A549 (cell line): Measurements from ENCODE around the gene MAP2K6. TPM values are rescaled to one million over a fixed set of nuclear protein-coding genes. Genes with fewer than 3 reads are reported as not detected.

Source experiments
- ATAC-seq, 2 experiments: fragments of 200-7000 bp in 1 of 2; fragments of >200 bp in 1 of 2; cut with Nextera tagmentation in 1 of 2; cut with Tn5 transposase in 1 of 2; 3 replicates each; pipeline versions ENCODE4 v1.8.0 to v1.9.1; 2018 to 2020; ENCODE audit warnings: mild to moderate bottlenecking in 1 of 2, moderate library complexity in 1 of 2
- CTCF ChIA-PET: fragments of 300-600 bp; sonication (Branson Sonifier 250); formaldehyde crosslinking; extraction: SDS; loops from one replicate; lab custom pipeline; 2021; ENCODE audit warnings: antibody characterized with exemption, inconsistent platforms; lab: Yijun Ruan, JAX
- POLR2A ChIA-PET: fragments of 350-600 bp; formaldehyde crosslinking; extraction: SDS; loops from one replicate; lab custom pipeline; 2021; ENCODE audit warnings: antibody characterized with exemption, inconsistent platforms; lab: Yijun Ruan, JAX
- DNase-seq, 2 experiments: peaks; one replicate each; pipeline versions ENCODE4 v3.0.0 to v3.0.0-alpha.2; 2011 to 2016; ENCODE audit warnings: low read depth in 1 of 2, low spot score in 1 of 2
- FAIRE-seq: peaks from 2 replicates; lab custom pipeline; 2011; peaks lifted over from hg19 to GRCh38; lab: Jason Lieb, UNC
- H3K27ac ChIP-seq, 2 experiments: fragments of >200 bp; sonication (Bioruptor Twin); formaldehyde crosslinking; 3 replicates each; pipeline ENCODE4 v1.5.1; 2016 to 2017
- H3K4me1 ChIP-seq: fragments of >200 bp; sonication (Bioruptor Twin); formaldehyde crosslinking; 3 replicates; pipeline ENCODE4 v1.6.1; 2016
- H3K4me2 ChIP-seq: fragments of >200 bp; sonication (Bioruptor Twin); formaldehyde crosslinking; 3 replicates; pipeline ENCODE4 v1.6.1; 2016
- H3K4me3 ChIP-seq: fragments of >200 bp; sonication (Bioruptor Twin); formaldehyde crosslinking; 3 replicates; pipeline ENCODE4 v1.5.1; 2016
- H3K9me3 ChIP-seq: fragments of >200 bp; sonication (Bioruptor Twin); formaldehyde crosslinking; 3 replicates; pipeline ENCODE4 v1.6.1; 2016
- ATOH8 ChIP-seq: fragments of 250-450 bp; sonication (Bioruptor Pico); IDR thresholded peaks from 2 replicates; pipeline ENCODE4 v1.5.0; 2020; ENCODE audit warnings: low read depth, mild to moderate bottlenecking, moderate library complexity
- BCL3 ChIP-seq: fragments of >200 bp; sonication (Bioruptor Twin); formaldehyde crosslinking; IDR thresholded peaks from 3 replicates; pipeline ENCODE4 v1.6.1; 2016
- CBX2 ChIP-seq: fragments of 200-600 bp; sonication (generic); IDR thresholded peaks from 2 replicates; pipeline ENCODE4 v1.6.1; 2016; ENCODE audit warnings: low read depth, mild to moderate bottlenecking, borderline replicate concordance
- EHF ChIP-seq: fragments of 250-450 bp; sonication (Bioruptor Pico); IDR thresholded peaks from 2 replicates; pipeline ENCODE4 v1.5.0; 2020; ENCODE audit warnings: mild to moderate bottlenecking
- EP300 ChIP-seq, 2 experiments: fragments of >200 bp; sonication (Bioruptor Twin); formaldehyde crosslinking; IDR thresholded peaks; 2 replicates in 1 of 2; 3 replicates in 1 of 2; pipeline ENCODE4 v1.6.1; 2016 to 2017
- FOSB ChIP-seq: fragments of 250-450 bp; sonication (Bioruptor Pico); IDR thresholded peaks from 2 replicates; pipeline ENCODE4 v1.5.0; 2020; ENCODE audit warnings: mild to moderate bottlenecking, moderate library complexity
- HMGXB4 ChIP-seq: fragments of 250-450 bp; sonication (Bioruptor Pico); IDR thresholded peaks from 2 replicates; pipeline ENCODE4 v1.5.0; 2021; ENCODE audit warnings: mild to moderate bottlenecking, moderate library complexity, borderline replicate concordance
- HOXA7 ChIP-seq: fragments of 250-450 bp; sonication (Bioruptor Pico); IDR thresholded peaks from 2 replicates; pipeline ENCODE4 v1.5.0; 2020; ENCODE audit warnings: mild to moderate bottlenecking, moderate library complexity
- JUNB ChIP-seq: fragments of >200 bp; sonication (Bioruptor Twin); formaldehyde crosslinking; IDR thresholded peaks from 2 replicates; pipeline ENCODE4 v1.6.1; 2016
- KDM5A ChIP-seq: fragments of 200-600 bp; sonication (generic); IDR thresholded peaks from 2 replicates; pipeline ENCODE4 v1.6.1; 2016; ENCODE audit warnings: antibody characterized with exemption, mild to moderate bottlenecking
- MYC ChIP-seq: IDR thresholded peaks from 2 replicates; pipeline ENCODE4 v1.6.1; 2012; ENCODE audit warnings: mild to moderate bottlenecking, inconsistent platforms, low read length, improper control_type of control experiment, borderline replicate concordance
- NPAS2 ChIP-seq: fragments of 250-450 bp; sonication (Bioruptor Pico); IDR thresholded peaks from 2 replicates; pipeline ENCODE4 v1.8.0; 2022; ENCODE audit warnings: mild to moderate bottlenecking, moderate library complexity, borderline replicate concordance
- NR3C1 ChIP-seq: fragments of >200 bp; sonication (Bioruptor Twin); formaldehyde crosslinking; IDR thresholded peaks from 3 replicates; pipeline ENCODE4 v1.6.1; 2017
- PBX3 ChIP-seq: IDR thresholded peaks from 2 replicates; pipeline ENCODE4 v1.6.1; 2012
- PHF8 ChIP-seq: fragments of 200-600 bp; sonication (generic); IDR thresholded peaks from 2 replicates; pipeline ENCODE4 v1.6.1; 2016; ENCODE audit warnings: low read depth, mild to moderate bottlenecking, antibody characterized with exemption, moderate library complexity, borderline replicate concordance
- POLR2AphosphoS2 ChIP-seq: conservative IDR thresholded peaks from 2 replicates; pipeline ENCODE4 v1.6.1; 2012; ENCODE audit warnings: low read length, improper control_type of control experiment, inconsistent platforms
- RARB ChIP-seq: fragments of 250-450 bp; sonication (Bioruptor Pico); IDR thresholded peaks from 2 replicates; pipeline ENCODE4 v1.8.0; 2021; ENCODE audit warnings: mild to moderate bottlenecking, moderate library complexity
- RCOR1 ChIP-seq: fragments of 150-350 bp; IDR thresholded peaks from 2 replicates; pipeline ENCODE4 v1.6.1; 2014; ENCODE audit warnings: antibody characterized with exemption, low read length, low read depth
- ZC3H11A ChIP-seq: fragments of 450-650 bp; IDR thresholded peaks from 2 replicates; pipeline ENCODE4 v1.6.1; 2014; ENCODE audit warnings: antibody characterized with exemption, mild to moderate bottlenecking
- ZFP36 ChIP-seq: fragments of 450-650 bp; IDR thresholded peaks from 2 replicates; pipeline ENCODE4 v1.6.1; 2014; ENCODE audit warnings: borderline replicate concordance; ENCODE audit not compliant: partially characterized antibody
- ZSCAN20 ChIP-seq: fragments of 250-450 bp; sonication (Bioruptor Pico); IDR thresholded peaks from 2 replicates; pipeline ENCODE4 v1.8.0; 2022; ENCODE audit warnings: mild to moderate bottlenecking, moderate library complexity
- WGBS: methylation state at CpG from one replicate; pipeline ENCODE4 v1.1.6; 2017; ENCODE audit errors: missing lambda C conversion rate; 5-methylcytosine and 5-hydroxymethylcytosine counted together
- polyA plus RNA-seq, 4 experiments: library from polyadenylated mRNA; depleted of rRNA in 3 of 4; stranded (reverse); fragments of >200 nt; fragmentation: RNase III in 1 of 4; extraction: RNeasy Plus Mini Kit Qiagen cat#74134 plus additional on column Dnase treatment in 1 of 4; gene quantifications; 2 replicates in 3 of 4; 3 replicates in 1 of 4; pipeline ENCODE4 v1.2.3, GENCODE V29; 2011 to 2017

MAP2K6 gene
- polyA plus RNA-seq, 2 of the 4 experiments (the other 2 are of a cell fraction), result 20.2 to 20.7 TPM

GRCh38 chr17:69539274-69539673, 124.8 kb downstream of the MAP2K6 start:
- Histone ChIP-seq H3K4me3 (no peak overlapping the region), H3K27ac (peak overlapping the region; percentile 16 to 56; a peak in 4 of 6 replicates), H3K9me3 (no peaks in the 10 kb centered on the region), H3K4me1 (peaks cover 14% of the 10 kb centered on the region; the same call in 2 of the 3 replicates), H3K4me2 (peak overlapping the region; percentile 38)
- ATAC-seq (no peak), DNase-seq (no peak), FAIRE-seq (no peak)
- CTCF ChIA-PET, result interaction anchor here (1.0 to 12.4 kb wide), 5 partner anchors 11 to 1013 kb away, joined by 3 to 118 read pairs (median 6); no protein-coding TSS in a partner anchor
- TF ChIP-seq HMGXB4 (CRISPR knock-in tag) (no peak), HOXA7 (CRISPR knock-in tag) (no peak), EHF (CRISPR knock-in tag) (no peak), RARB (CRISPR knock-in tag) (no peak), ATOH8 (CRISPR knock-in tag) (no peak), MYC (no peak), NPAS2 (CRISPR knock-in tag) (no peak), PHF8 (no peak)
- POLR2A ChIA-PET, result interaction anchor here (1.7 kb wide), 1 partner anchor 212 kb away, joined by 5 read pairs; the partner anchor contains the start of gene ABCA5
- WGBS, result 62% methylated on average over 2 of the region's 2 CpGs

- TF ChIP-seq POLR2AphosphoS2, result no peak
- 0 out of 2 replicates have a peak, but pooled peaks have one; percentile 22 for TF ChIP-seq JUNB
- WGBS, result 18% methylated on average over 4 of the region's 4 CpGs
- Histone ChIP-seq H3K4me1 (peaks cover 14% of the 10 kb centered on the region; the same call in 2 of the 3 replicates), H3K4me2 (peak overlapping the region; percentile 38), H3K9me3 (no peaks in the 10 kb centered on the region), H3K27ac (peak overlapping the region; percentile 16 to 56; a peak in 4 of 6 replicates), H3K4me3 (no peak overlapping the region)
- CTCF ChIA-PET, result interaction anchor here (0.6 to 12.4 kb wide), 9 partner anchors 10 to 1012 kb away, joined by 3 to 118 read pairs (median 5); no protein-coding TSS in a partner anchor
- DNase-seq (peak in 1 of 2 experiments; percentile 31), FAIRE-seq (no peak), ATAC-seq (peak; percentile 75 to 85)
- POLR2A ChIA-PET, result interaction anchor here (0.6 to 1.7 kb wide), 2 partner anchors 213 to 976 kb away, joined by 4 to 5 read pairs; partner anchors contain the start of gene ABCA5
These were observed 125.4 kb downstream of the MAP2K6 start for GRCh38 chr17:69539781-69540319.

- Histone ChIP-seq H3K9me3 (no peaks in the 10 kb centered on the region), H3K4me3 (no peak overlapping the region), H3K27ac (peak overlapping the region in 1 of 2 experiments; percentile 56; a peak in 4 of 6 replicates), H3K4me1 (peaks cover 14% of the 10 kb centered on the region; the same call in 2 of the 3 replicates), H3K4me2 (peak overlapping the region; percentile 38)
- ChIA-PET POLR2A (interaction anchor here (0.6 to 1.7 kb wide), 2 partner anchors 214 to 976 kb away, joined by 4 to 5 read pairs; partner anchors contain the start of gene ABCA5), CTCF (interaction anchor here (0.6 to 12.4 kb wide), 9 partner anchors 10 to 1012 kb away, joined by 3 to 118 read pairs (median 5); no protein-coding TSS in a partner anchor)
- no peak for DNase-seq
- WGBS, result 64% methylated on average over 2 of the region's 2 CpGs
- no peak for ATAC-seq
- FAIRE-seq, result no peak
- TF ChIP-seq EHF (CRISPR knock-in tag) (no peak), NR3C1 (no peak), ZC3H11A (no peak), PBX3 (no peak), EP300 (IDR thresholded peaks at IDR 0.05) (no peak), BCL3 (no peak), KDM5A (no peak), RARB (CRISPR knock-in tag) (no peak), CBX2 (no peak), FOSB (CRISPR knock-in tag) (no peak), ZFP36 (no peak), HMGXB4 (CRISPR knock-in tag) (no peak), ZSCAN20 (CRISPR knock-in tag) (no peak), RCOR1 (no peak)
These were observed 125.9 kb downstream of the MAP2K6 start for GRCh38 chr17:69540356-69540755.
